NCI-H82 treated with DMSO at 0.1 percent for 48 hours (cell line): Measurements from ENCODE around the gene RAB37.

Experiments used
- DNase-seq: peaks from one replicate; lab custom pipeline; 2025; ENCODE audit not compliant: unreplicated experiment; lab: John Stamatoyannopoulos, UW

RAB37 gene

DNA sequence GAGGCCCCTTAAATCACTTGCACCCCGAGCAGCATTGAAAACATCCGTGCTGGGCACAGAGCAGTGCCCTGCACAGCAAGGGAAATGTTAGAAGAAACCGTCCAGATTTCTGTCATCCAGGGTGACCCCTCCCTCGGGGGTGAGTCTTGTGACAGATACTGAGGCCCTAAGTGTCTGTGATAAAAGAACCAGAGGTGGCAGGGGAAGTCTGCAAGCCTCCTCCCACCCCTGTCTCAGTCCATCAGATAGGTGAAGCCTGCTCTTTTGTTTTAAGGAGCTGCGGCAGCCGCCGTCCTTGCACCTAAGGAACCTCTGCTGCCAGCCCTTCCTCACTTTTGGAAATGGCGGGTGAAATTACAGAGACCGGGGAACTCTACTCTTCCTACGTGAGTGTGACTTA, 39.9 kb downstream of the RAB37 start:
- no peak for DNase-seq

GRCh38 chr17:74777901-74778515, 41.0 kb downstream of the RAB37 start:
- no peak for DNase-seq

DNA sequence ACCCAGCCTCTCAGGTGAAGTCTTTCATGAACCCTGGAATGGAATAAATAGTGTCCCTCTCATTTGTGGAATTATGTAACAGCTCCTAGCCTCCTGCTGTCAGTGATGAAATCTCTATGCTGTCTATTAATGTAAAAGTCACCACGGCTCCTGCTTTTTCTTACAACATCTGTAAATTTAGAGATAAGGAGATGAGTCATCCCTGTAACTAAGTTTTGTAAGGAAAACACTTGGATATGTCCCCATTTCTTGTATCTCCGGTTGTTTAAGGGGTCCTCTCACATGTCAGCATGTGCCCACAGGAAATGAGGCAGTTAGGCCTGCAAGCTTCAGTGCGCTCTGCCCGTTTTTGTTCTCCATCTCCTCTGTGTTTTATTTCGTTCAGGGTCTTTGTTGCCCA, 41.9 kb downstream of the RAB37 start:
- DNase-seq, result no peak

GRCh38 chr17:74779501-74779900, 42.4 kb downstream of the RAB37 start:
- DNase-seq, result no peak

DNA sequence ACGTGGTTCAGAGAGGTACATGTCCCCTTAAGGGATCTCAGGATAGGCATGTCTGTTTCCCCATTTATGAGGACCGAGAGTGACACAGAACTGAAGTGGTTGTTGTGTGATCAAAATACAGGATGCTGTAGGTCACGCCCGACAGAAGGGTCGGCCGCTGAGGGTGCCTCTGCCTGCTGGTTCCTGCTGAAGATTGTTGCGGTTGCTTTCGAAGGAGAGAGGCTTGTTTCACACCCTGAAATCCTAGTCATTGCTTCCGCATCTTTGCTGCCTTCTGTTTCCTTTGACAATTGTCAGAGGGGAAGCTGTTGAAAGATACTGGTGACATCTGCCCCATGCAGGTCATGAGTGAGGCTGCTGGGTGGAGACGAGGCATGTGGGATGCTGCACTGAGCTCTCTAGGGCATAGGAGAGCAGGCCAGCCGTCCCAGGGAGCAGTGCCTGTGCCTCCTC, 42.9 kb downstream of the RAB37 start:
- DNase-seq, result no peak

DNA sequence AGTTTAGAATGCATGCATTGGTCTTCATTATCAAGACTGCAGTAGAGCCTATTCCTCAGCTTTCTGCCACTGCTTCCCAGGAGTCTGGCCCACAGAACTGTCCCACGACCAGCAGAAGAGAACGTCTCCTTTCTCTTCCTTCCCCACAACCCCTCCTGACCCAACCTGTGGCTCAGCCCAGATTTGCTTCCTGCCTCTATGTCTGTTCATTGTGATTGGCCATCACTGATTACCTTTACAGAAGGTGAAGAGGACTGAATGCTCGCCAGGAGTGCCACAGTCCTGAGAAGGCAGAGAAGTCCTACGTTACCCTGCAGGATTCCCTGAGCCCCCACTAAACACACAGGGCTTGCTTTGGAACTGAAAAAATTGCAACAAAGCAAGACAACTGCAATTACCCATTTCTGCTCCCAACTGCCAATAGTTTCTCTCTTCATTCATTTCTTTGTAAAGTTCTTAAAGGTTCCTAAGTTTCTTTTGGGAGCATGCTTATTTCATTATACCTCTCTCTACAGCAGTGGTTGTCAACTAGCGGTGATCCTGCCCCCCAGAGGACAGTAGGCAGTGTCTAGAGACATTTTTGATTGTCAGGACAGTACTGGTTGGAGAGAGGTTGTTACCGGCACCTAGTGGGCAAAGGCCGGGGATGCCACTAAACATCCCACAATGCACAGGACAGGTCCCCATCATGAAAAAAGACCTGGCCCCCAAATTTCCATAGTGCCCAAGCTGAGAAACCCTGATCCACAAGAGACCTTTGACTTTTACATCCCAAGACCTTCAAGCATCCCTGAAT, 43.6 kb downstream of the RAB37 start:
- DNase-seq, result peak; percentile 4

- DNase-seq, result no peak
Observed at GRCh38 chr17:74782571-74782970, 45.5 kb downstream of the RAB37 start.

DNA sequence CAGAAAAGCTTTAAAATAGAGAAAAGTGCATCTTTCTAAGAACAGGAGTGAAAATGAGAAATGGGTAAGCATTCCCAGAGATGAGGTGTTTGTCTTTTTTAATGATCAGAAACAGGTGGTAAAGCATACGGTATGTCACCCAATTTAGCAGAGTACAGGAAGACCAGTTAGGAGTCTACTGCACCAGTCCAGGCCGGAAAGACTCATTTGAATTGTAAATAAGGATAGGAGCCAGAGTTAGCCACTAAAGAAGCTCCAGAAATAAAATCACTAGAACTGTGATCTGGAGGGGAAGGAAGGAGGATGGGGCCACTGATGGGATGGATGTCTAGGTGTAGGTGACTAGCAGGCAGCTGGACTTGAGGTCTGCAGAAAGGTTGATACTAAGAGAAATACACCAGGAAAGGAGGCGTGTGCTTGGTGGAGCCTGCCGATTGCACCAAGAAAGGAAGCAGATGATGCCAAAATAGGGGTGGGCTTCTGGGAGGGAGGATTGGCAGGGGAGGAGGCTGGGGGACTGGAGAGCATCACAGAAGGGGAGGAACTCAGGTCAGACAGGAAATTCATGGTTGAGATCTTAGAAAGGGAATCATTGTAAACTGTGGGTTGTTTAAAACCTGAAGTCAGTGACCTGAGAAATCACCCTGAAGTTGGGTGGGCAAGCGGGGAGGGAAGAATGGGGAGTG, 47.2 kb downstream of the RAB37 start:
- DNase-seq, result no peak

- no peak for DNase-seq
Observed at GRCh38 chr17:74785096-74785980, 48.3 kb downstream of the RAB37 start.

- DNase-seq, result no peak
Observed at GRCh38 chr17:74785981-74786360, 48.9 kb downstream of the RAB37 start.

- no peak for DNase-seq
Observed at GRCh38 chr17:74786431-74787055, 49.5 kb downstream of the RAB37 start.

DNA sequence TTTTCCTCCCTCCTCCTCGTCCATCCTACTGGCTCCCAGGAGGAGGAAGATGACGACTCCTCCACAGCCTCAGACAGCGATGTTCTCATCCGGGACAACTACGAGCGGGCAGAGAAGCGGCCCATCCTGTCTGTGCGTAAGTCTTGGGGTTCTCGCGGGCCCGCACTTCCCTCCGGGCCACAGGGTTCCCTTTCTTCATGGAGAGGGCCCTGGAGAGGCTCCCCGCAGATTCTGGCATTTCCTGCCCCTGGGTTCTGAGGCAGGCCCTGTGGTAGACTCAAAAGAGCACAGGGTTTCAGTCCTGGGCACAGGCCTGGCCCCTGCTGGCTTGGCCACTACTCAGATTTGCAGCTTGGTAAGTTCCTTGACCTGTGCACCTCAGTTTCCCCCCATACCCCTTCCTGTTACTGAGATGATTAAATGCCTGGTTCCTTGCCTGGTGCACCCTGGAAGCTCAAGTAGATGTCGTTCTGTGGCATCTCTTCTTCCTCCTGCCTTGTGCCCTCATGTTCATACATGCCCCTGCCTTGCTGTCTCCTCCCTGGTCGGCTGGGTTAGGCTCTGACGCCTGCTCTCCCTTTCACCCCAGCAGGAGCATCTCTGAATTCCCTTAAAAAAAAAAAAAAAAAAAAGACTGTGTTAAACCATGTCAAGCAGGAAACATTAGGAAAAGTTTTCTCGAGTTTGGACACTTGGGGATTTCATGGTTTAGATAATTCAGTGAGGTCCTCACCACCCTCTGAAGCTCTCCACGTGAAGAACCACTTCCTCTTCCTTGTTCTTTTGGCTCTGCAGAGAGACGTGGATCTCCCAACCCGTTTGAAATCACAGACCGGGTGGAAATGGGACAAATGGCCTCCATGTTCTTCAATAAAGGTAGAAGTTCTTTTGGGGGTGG, 53.4 kb downstream of the RAB37 start:
- DNase-seq, result no peak

DNA sequence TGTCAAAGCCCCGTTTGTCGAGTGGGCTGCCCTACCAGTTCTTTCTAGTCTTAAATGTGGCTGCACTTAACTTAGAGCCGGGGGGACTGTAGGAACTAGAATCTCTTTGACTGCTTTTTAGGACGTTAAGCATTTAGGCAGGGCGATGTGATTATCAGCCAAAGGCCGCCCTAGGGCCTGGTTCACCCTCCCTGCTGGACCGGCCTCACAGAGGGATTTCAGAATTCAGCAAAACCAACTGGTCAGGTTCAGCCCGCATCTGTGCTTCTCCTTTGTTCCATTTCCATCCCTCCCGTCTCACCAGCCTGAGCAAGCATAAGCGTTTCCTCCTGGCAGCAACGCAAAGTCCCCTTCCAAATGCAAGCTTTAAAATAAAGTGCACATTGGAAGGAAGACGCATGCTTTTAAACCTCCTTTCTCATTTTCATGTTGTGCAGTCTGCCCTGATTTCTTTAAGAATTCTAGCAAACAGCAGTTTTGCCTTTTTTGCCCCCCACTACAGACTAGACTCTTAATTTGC, 55.6 kb downstream of the RAB37 start:
- no peak for DNase-seq

DNA sequence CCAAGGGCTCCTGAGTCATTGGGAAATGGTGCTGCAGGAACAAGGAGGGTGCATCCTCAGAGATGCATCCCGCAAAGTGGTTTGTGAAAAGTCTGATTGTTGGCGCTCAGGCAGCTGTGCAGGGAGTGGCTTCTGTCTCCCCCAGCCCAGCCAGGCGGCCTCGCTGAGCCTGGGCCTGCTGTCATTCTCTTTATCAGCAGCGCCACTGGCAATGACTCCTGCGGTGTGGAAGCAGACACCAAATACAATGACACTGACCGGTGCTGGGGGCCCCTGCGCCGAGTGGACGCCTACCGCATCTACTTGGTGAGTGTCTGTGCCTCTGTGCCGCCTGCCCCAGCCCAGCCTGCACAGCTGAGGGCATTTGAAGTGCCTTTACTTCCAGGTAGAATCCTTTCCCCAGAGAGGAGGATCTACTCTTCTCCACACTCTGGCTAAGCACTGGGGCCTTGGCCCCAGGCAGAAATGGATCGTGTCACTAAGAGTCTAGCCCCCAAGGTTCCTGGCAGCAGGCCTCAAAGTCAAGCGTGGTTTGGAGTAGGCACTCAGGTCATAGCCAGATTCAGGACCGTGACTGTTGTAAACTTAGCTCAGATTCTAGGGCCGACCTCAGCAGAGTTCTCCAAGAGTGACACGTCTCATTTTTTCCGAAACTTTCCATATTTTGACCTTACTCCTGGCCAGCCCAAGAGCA, 58.4 kb downstream of the RAB37 start:
- no peak for DNase-seq

DNA sequence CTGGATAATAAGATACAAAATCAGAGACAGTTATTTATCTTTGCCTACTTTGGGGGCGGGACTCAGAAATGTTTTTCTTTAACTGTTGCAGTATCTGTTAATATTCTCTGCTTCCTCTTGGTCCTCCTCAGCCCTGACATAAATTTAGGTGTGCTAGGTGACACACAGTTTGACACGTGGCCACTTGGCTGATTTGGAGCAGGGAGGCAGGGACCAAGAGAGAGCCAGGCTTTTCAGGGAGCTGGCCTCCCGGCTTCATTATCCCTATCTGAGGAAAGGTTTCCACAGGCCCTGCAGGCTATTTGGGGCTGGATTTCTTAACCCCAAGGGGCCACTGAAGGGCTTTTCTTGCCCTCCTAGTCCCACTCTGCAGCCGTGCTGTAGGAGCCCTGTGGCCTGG, 59.2 kb downstream of the RAB37 start:
- DNase-seq, result no peak

GRCh38 chr17:74796866-74797265, 59.8 kb downstream of the RAB37 start:
- DNase-seq, result no peak
